Measurements from ENCODE around the gene FOXP1.

Gene FOXP1

GRCh38 chr3:71129611-71130431 lies 453.7 kb downstream of the FOXP1 start:
- peaks cover 58% of the 10 kb centered on the region for H3K36me3 Mint-ChIP-seq (ENCODE audit: low read depth)
- H3K4me1 Mint-ChIP-seq (ENCODE audit: low read depth), result peaks cover 80% of the 10 kb centered on the region
- H3K27me3 Mint-ChIP-seq, result no peaks in the 10 kb centered on the region
- peak; percentile 45 for DNase-seq
- H3K9me3 Mint-ChIP-seq, result no peaks in the 10 kb centered on the region
- H3K4me3 Mint-ChIP-seq, result peak overlapping the region; percentile 88
- H3K27ac Mint-ChIP-seq, result peak overlapping the region; percentile 96

- no peak for DNase-seq
- peak overlapping the region; percentile 88 for H3K4me3 Mint-ChIP-seq
Measured at GRCh38 chr3:71128961-71129360, 454.6 kb downstream of the FOXP1 start.

GRCh38 chr3:71127844-71128243 lies 455.7 kb downstream of the FOXP1 start:
- Mint-ChIP-seq H3K4me3 (peak overlapping the region; percentile 88), H3K4me1 (ENCODE audit: low read depth) (peaks cover 76% of the 10 kb centered on the region), H3K36me3 (ENCODE audit: low read depth) (peaks cover 60% of the 10 kb centered on the region), H3K9me3 (no peaks in the 10 kb centered on the region), H3K27ac (peak overlapping the region; percentile 96), H3K27me3 (no peaks in the 10 kb centered on the region)
- DNase-seq, result no peak

More at GRCh38 chr3:71128961-71129360, 454.6 kb downstream of the FOXP1 start:
- Mint-ChIP-seq H3K36me3 (ENCODE audit: low read depth) (peaks cover 59% of the 10 kb centered on the region), H3K9me3 (no peaks in the 10 kb centered on the region), H3K27ac (peak overlapping the region; percentile 96), H3K4me1 (ENCODE audit: low read depth) (peaks cover 78% of the 10 kb centered on the region), H3K27me3 (no peaks in the 10 kb centered on the region)

- Mint-ChIP-seq H3K27ac (peak overlapping the region; percentile 96), H3K36me3 (ENCODE audit: low read depth) (peaks cover 62% of the 10 kb centered on the region), H3K4me1 (ENCODE audit: low read depth) (peaks cover 76% of the 10 kb centered on the region), H3K27me3 (no peaks in the 10 kb centered on the region), H3K4me3 (peak overlapping the region; percentile 88), H3K9me3 (no peaks in the 10 kb centered on the region)
- DNase-seq, result no peak
Measured at GRCh38 chr3:71127052-71127831, 456.3 kb downstream of the FOXP1 start.

GRCh38 chr3:71125738-71126137 lies 457.8 kb downstream of the FOXP1 start:
- Mint-ChIP-seq H3K27ac (peak overlapping the region; percentile 90), H3K4me3 (peak overlapping the region; percentile 62), H3K36me3 (ENCODE audit: low read depth) (peaks cover 72% of the 10 kb centered on the region), H3K27me3 (no peaks in the 10 kb centered on the region), H3K4me1 (ENCODE audit: low read depth) (peaks cover 76% of the 10 kb centered on the region), H3K9me3 (no peaks in the 10 kb centered on the region)
- DNase-seq, result no peak

GRCh38 chr3:71124048-71124447 lies 459.5 kb downstream of the FOXP1 start:
- peaks cover 88% of the 10 kb centered on the region for H3K4me1 Mint-ChIP-seq (ENCODE audit: low read depth)
- DNase-seq, result no peak
- no peaks in the 10 kb centered on the region for H3K27me3 Mint-ChIP-seq
- H3K9me3 Mint-ChIP-seq, result no peaks in the 10 kb centered on the region
- H3K27ac Mint-ChIP-seq, result no peak overlapping the region
- H3K4me3 Mint-ChIP-seq, result no peak overlapping the region
- H3K36me3 Mint-ChIP-seq (ENCODE audit: low read depth), result peaks cover 72% of the 10 kb centered on the region

GRCh38 chr3:71122641-71123040 lies 460.9 kb downstream of the FOXP1 start:
- H3K27ac Mint-ChIP-seq, result peak overlapping the region; percentile 89
- no peaks in the 10 kb centered on the region for H3K27me3 Mint-ChIP-seq
- H3K9me3 Mint-ChIP-seq, result no peaks in the 10 kb centered on the region
- no peak overlapping the region for H3K4me3 Mint-ChIP-seq
- peaks cover 74% of the 10 kb centered on the region for H3K36me3 Mint-ChIP-seq (ENCODE audit: low read depth)
- no peak for DNase-seq
- H3K4me1 Mint-ChIP-seq (ENCODE audit: low read depth), result peaks cover 88% of the 10 kb centered on the region

- H3K36me3 Mint-ChIP-seq (ENCODE audit: low read depth), result peaks cover 83% of the 10 kb centered on the region
- no peaks in the 10 kb centered on the region for H3K9me3 Mint-ChIP-seq
- DNase-seq, result no peak
- H3K27ac Mint-ChIP-seq, result peak overlapping the region; percentile 89
- H3K4me1 Mint-ChIP-seq (ENCODE audit: low read depth), result peaks cover 90% of the 10 kb centered on the region
- H3K27me3 Mint-ChIP-seq, result no peaks in the 10 kb centered on the region
- peak overlapping the region; percentile 24 for H3K4me3 Mint-ChIP-seq
Measured at GRCh38 chr3:71121429-71122167, 461.9 kb downstream of the FOXP1 start.

- no peaks in the 10 kb centered on the region for H3K9me3 Mint-ChIP-seq
- H3K27ac Mint-ChIP-seq, result peak overlapping the region; percentile 72
- DNase-seq, result no peak
- no peaks in the 10 kb centered on the region for H3K27me3 Mint-ChIP-seq
- H3K4me1 Mint-ChIP-seq (ENCODE audit: low read depth), result peaks cover 88% of the 10 kb centered on the region
- peaks cover 85% of the 10 kb centered on the region for H3K36me3 Mint-ChIP-seq (ENCODE audit: low read depth)
- no peak overlapping the region for H3K4me3 Mint-ChIP-seq
Measured at GRCh38 chr3:71120012-71120411, 463.5 kb downstream of the FOXP1 start.

GRCh38 chr3:71119171-71119570 lies 464.4 kb downstream of the FOXP1 start:
- Mint-ChIP-seq H3K9me3 (no peaks in the 10 kb centered on the region), H3K36me3 (ENCODE audit: low read depth) (peaks cover 89% of the 10 kb centered on the region), H3K4me1 (ENCODE audit: low read depth) (peaks cover 90% of the 10 kb centered on the region), H3K27me3 (no peaks in the 10 kb centered on the region), H3K27ac (peak overlapping the region; percentile 86), H3K4me3 (peak overlapping the region; percentile 9)
- DNase-seq, result no peak

- Mint-ChIP-seq H3K9me3 (no peaks in the 10 kb centered on the region), H3K27ac (peak overlapping the region; percentile 91), H3K4me1 (ENCODE audit: low read depth) (peaks cover 91% of the 10 kb centered on the region), H3K4me3 (no peak overlapping the region), H3K27me3 (no peaks in the 10 kb centered on the region), H3K36me3 (ENCODE audit: low read depth) (peaks cover 90% of the 10 kb centered on the region)
- no peak for DNase-seq
Measured at GRCh38 chr3:71118436-71118835, 465.1 kb downstream of the FOXP1 start.

GRCh38 chr3:71117572-71118247 lies 465.8 kb downstream of the FOXP1 start:
- Mint-ChIP-seq H3K9me3 (no peaks in the 10 kb centered on the region), H3K27me3 (no peaks in the 10 kb centered on the region), H3K27ac (peak overlapping the region; percentile 91), H3K4me1 (ENCODE audit: low read depth) (peaks cover 91% of the 10 kb centered on the region), H3K4me3 (peak overlapping the region; percentile 0), H3K36me3 (ENCODE audit: low read depth) (peaks cover 90% of the 10 kb centered on the region)
- DNase-seq, result no peak

- Mint-ChIP-seq H3K4me3 (no peak overlapping the region), H3K4me1 (ENCODE audit: low read depth) (peaks cover 91% of the 10 kb centered on the region), H3K9me3 (no peaks in the 10 kb centered on the region), H3K27ac (peak overlapping the region; percentile 42), H3K36me3 (ENCODE audit: low read depth) (peaks cover 92% of the 10 kb centered on the region), H3K27me3 (no peaks in the 10 kb centered on the region)
- DNase-seq, result no peak
Measured at GRCh38 chr3:71114610-71115009, 468.9 kb downstream of the FOXP1 start.

GRCh38 chr3:71112576-71112975 lies 471.0 kb downstream of the FOXP1 start:
- no peaks in the 10 kb centered on the region for H3K9me3 Mint-ChIP-seq
- no peak overlapping the region for H3K4me3 Mint-ChIP-seq
- no peaks in the 10 kb centered on the region for H3K27me3 Mint-ChIP-seq
- DNase-seq, result no peak
- H3K36me3 Mint-ChIP-seq (ENCODE audit: low read depth), result peaks cover 94% of the 10 kb centered on the region
- H3K4me1 Mint-ChIP-seq (ENCODE audit: low read depth), result peaks cover 91% of the 10 kb centered on the region
- peak overlapping the region; percentile 90 for H3K27ac Mint-ChIP-seq
